Panc1 (cell line): ENCODE results near the gene SF3A2. TPM values are rescaled to one million over a fixed set of nuclear protein-coding genes. Genes with fewer than 3 reads are reported as not detected.

Source experiments
- ATAC-seq: fragments of 200-7000 bp; cut with Tn5 transposase; 2 replicates; pipeline ENCODE4 v1.9.1; 2020; ENCODE audit warnings: mild to moderate bottlenecking, moderate library complexity
- BruUV-seq: library from RNA; stranded (reverse); fragments of 400-500 nt; replicated peaks from 2 replicates; lab custom pipeline; 2021; lab: Mats Ljungman, UMichigan
- CTCF ChIA-PET: fragments of 300-600 bp; sonication (Branson Sonifier 250); formaldehyde crosslinking; loops from one replicate; lab custom pipeline; 2022; ENCODE audit warnings: antibody characterized with exemption; lab: Charles Lee
- POLR2A ChIA-PET: fragments of 300-600 bp; sonication (Branson Sonifier 250); formaldehyde crosslinking; loops from one replicate; lab custom pipeline; 2022; ENCODE audit warnings: antibody characterized with exemption; lab: Charles Lee
- DNase-seq: peaks from one replicate; pipeline ENCODE4 v3.0.0-alpha.2; 2010; ENCODE audit warnings: low read depth, low spot score
- H3K27ac ChIP-seq: 2 replicates; pipeline ENCODE4 v1.5.1; 2011; ENCODE audit warnings: mild to moderate bottlenecking, low read length, inconsistent platforms
- H3K27me3 ChIP-seq: fragments of 200-500 bp; sonication (Bioruptor generic); 2 replicates; pipeline ENCODE4 v1.6.0; 2014; ENCODE audit warnings: low read length, inconsistent platforms; ENCODE audit not compliant: control insufficient read depth, insufficient read depth
- H3K36me3 ChIP-seq: fragments of 200-500 bp; sonication (Bioruptor generic); 2 replicates; pipeline ENCODE4 v1.5.1; 2014; ENCODE audit warnings: inconsistent platforms, mild to moderate bottlenecking, low read length, moderate library complexity; ENCODE audit not compliant: control insufficient read depth, insufficient read depth
- H3K4me1 ChIP-seq: 2 replicates; pipeline ENCODE4 v1.5.1; 2011; ENCODE audit warnings: inconsistent platforms, mild to moderate bottlenecking, low read length, moderate library complexity; ENCODE audit not compliant: control insufficient read depth, insufficient read depth
- H3K4me3 ChIP-seq, 2 experiments: 2 replicates each; pipeline ENCODE4 v1.5.1; 2011 to 2012; ENCODE audit warnings: low read depth in 2 of 2, low read length in 2 of 2, mild to moderate bottlenecking in 2 of 2, inconsistent platforms in 1 of 2, moderate library complexity in 1 of 2
- H3K9me3 ChIP-seq: fragments of 200-500 bp; sonication (Bioruptor generic); 2 replicates; pipeline ENCODE4 v1.5.1; 2014; ENCODE audit warnings: low read depth, mild to moderate bottlenecking, inconsistent platforms, low read length, moderate library complexity; ENCODE audit not compliant: control insufficient read depth, insufficient read depth
- POLR2AphosphoS5 ChIP-seq: IDR thresholded peaks from 2 replicates; pipeline ENCODE4 v1.6.1; 2012; ENCODE audit warnings: mild to moderate bottlenecking, low read depth, low read length, moderate library complexity
- REST ChIP-seq, 2 experiments: IDR thresholded peaks; 2 replicates each; pipeline ENCODE4 v1.6.1; 2011 to 2012; ENCODE audit warnings: low read depth in 2 of 2, control low read depth in 1 of 2, low read length in 1 of 2, mild to moderate bottlenecking in 1 of 2, moderate library complexity in 1 of 2; ENCODE audit not compliant: insufficient read depth in 1 of 2
- SIN3A ChIP-seq: IDR thresholded peaks from 2 replicates; pipeline ENCODE4 v1.6.1; 2012; ENCODE audit warnings: low read depth, mild to moderate bottlenecking, low read length, moderate library complexity, borderline replicate concordance; ENCODE audit not compliant: insufficient read depth
- TCF7L2 ChIP-seq: IDR thresholded peaks from 2 replicates; pipeline ENCODE4 v1.6.1; 2011; ENCODE audit warnings: mild to moderate bottlenecking, low read depth, low read length, inconsistent platforms
- in situ Hi-C: cut with HindIII; loops from 2 replicates; pipeline ENCODE4 v1.10.0; 2016; ENCODE audit warnings: low sequenced_read_pairs, low pct_unique_long_range_greater_than_20kb
- intact Hi-C: fragments of 100-400 bp; cut with micrococcal nuclease; formaldehyde crosslinking; loops from one replicate; pipeline ENCODE4 v1.10.0; 2022; ENCODE audit not compliant: unreplicated experiment
- total RNA-seq: library from RNA; stranded (reverse); gene quantifications from one replicate; pipeline ENCODE4 v1.2.1, GENCODE V29; 2021; ENCODE audit not compliant: unreplicated experiment
- TF ChIP-seq, protein P1 (sequence below): fragments of 450-650 bp; IDR thresholded peaks from 2 replicates; pipeline ENCODE4 v1.5.1; 2017; ENCODE audit warnings: mild to moderate bottlenecking

Gene SF3A2
- total RNA-seq, 1 experiment from 2014 or later: 103 TPM

- Histone ChIP-seq H3K27me3 (no peaks in the 10 kb centered on the region), H3K4me3 (peak overlapping the region; percentile 71 to 89), H3K27ac (peak overlapping the region; percentile 72), H3K9me3 (no peaks in the 10 kb centered on the region), H3K36me3 (peaks cover 7% of the 10 kb centered on the region; the same call in 1 of the 2 replicates), H3K4me1 (peaks cover 4% of the 10 kb centered on the region; the same call in 1 of the 2 replicates)
- no TSS peak for BruUV-seq
- no peak for TF ChIP-seq SIN3A
- ChIA-PET CTCF (interaction anchor here (0.6 kb wide), 1 partner anchor 1244 kb away, joined by 5 read pairs; no protein-coding TSS in a partner anchor), POLR2A (no interaction called here)
- ATAC-seq: no peak
- intact Hi-C loops: no loop called here
- in situ Hi-C loops: no loop called here
- no peak for DNase-seq
These were observed 37.6 kb downstream of the SF3A2 start for GRCh38 chr19:2274185-2274711.

GRCh38 chr19:2274931-2275535 is 38.4 kb downstream of the SF3A2 start:
- intact Hi-C loops (no loop called here), in situ Hi-C loops (no loop called here)
- Histone ChIP-seq H3K27me3 (no peaks in the 10 kb centered on the region), H3K27ac (no peak overlapping the region), H3K9me3 (no peaks in the 10 kb centered on the region), H3K4me3 (no peak overlapping the region), H3K4me1 (peaks cover 4% of the 10 kb centered on the region; the same call in 1 of the 2 replicates), H3K36me3 (peaks cover under 1% of the 10 kb centered on the region; the same call in 1 of the 2 replicates)
- CTCF ChIA-PET: interaction anchor here (0.6 kb wide), 1 partner anchor 1244 kb away, joined by 5 read pairs; no protein-coding TSS in a partner anchor
- ATAC-seq (peak; percentile 25), DNase-seq (no peak)
- POLR2A ChIA-PET: no interaction called here
- BruUV-seq: no TSS peak
- TF ChIP-seq POLR2AphosphoS5: peak; percentile 26; the same call in 1 of the 2 replicates
- TF ChIP-seq, protein P1, sequence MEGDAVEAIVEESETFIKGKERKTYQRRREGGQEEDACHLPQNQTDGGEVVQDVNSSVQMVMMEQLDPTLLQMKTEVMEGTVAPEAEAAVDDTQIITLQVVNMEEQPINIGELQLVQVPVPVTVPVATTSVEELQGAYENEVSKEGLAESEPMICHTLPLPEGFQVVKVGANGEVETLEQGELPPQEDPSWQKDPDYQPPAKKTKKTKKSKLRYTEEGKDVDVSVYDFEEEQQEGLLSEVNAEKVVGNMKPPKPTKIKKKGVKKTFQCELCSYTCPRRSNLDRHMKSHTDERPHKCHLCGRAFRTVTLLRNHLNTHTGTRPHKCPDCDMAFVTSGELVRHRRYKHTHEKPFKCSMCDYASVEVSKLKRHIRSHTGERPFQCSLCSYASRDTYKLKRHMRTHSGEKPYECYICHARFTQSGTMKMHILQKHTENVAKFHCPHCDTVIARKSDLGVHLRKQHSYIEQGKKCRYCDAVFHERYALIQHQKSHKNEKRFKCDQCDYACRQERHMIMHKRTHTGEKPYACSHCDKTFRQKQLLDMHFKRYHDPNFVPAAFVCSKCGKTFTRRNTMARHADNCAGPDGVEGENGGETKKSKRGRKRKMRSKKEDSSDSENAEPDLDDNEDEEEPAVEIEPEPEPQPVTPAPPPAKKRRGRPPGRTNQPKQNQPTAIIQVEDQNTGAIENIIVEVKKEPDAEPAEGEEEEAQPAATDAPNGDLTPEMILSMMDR: no peak; the same call in 1 of the 2 replicates

DNA sequence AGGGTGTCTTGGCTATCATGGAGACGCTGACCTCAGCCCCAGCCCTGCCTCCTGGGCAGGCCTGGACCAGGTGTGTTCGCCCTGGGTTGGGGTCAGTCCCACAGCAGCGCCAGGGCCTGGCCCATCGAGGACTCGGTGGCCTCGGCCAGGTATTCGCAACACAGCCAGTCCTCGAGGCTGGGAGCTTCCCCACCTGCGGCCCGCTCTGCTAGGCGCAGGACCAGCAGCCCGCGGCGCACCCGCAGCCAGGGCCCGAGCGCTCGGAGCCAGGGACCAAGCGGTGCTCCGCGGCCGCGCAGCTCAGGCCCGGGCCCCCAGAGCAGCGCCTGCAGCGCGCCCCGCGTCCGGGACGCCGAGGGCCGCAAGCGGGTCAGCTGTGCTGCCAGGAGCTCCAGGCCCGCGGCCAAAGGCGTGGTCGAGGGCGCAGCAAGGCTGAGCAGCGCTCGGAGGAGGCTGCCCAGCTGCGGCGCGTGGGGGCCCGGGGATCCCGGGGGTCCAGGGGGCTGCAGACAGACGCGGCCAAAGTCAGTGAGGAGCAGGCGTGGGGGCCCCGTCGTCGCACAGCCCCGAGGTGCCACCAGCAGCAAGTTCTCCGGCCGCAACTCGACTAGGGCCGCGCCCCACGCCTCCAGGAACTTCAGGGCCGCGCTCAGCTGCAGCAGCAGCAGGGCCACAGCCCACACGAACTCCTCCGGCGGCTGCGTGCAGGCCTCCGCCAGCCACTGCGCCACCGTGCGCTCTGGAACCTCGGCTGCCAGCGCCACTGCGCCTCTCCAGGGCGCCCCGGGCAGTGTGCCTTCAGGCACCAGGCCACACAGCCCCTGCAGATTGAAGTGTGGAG is 39.2 kb downstream of the SF3A2 start:
- no peaks in the 10 kb centered on the region for H3K9me3 ChIP-seq
- H3K36me3 ChIP-seq: no peaks in the 10 kb centered on the region
- CTCF ChIA-PET: no interaction called here
- TF ChIP-seq TCF7L2 (no peak), REST (IDR thresholded peaks at IDR 0.05; ENCODE audit: insufficient read depth in 1 of 2, low read depth in 2 of 2, low read length in 1 of 2) (no peak)
- TF ChIP-seq, protein P1: no peak
- in situ Hi-C loops (no loop called here), intact Hi-C loops (no loop called here)
- ATAC-seq: no peak
- no peaks in the 10 kb centered on the region for H3K27me3 ChIP-seq
- POLR2A ChIA-PET: no interaction called here
- no TSS peak for BruUV-seq
- H3K4me3 ChIP-seq: no peak overlapping the region
- DNase-seq: no peak
- peaks cover 4% of the 10 kb centered on the region; the same call in 1 of the 2 replicates for H3K4me1 ChIP-seq
- no peak overlapping the region for H3K27ac ChIP-seq
